SK-N-SH (cell line): ENCODE data around the gene KRTAP3-1. TPM values are rescaled to one million over a fixed set of nuclear protein-coding genes. Genes with fewer than 3 reads are reported as not detected.

Experiments
- CTCF ChIA-PET: fragments of 300-600, 350-600 bp; formaldehyde crosslinking; extraction: SDS; loops from one replicate; lab custom pipeline; 2021; lab: Yijun Ruan, JAX
- POLR2A ChIA-PET: fragments of 350-600 bp; sonication (Branson Sonifier 250); formaldehyde crosslinking; extraction: SDS; loops from one replicate; lab custom pipeline; 2020; ENCODE audit warnings: antibody characterized with exemption, inconsistent platforms; lab: Yijun Ruan, JAX
- DNase-seq: peaks from one replicate; pipeline ENCODE4 v3.0.0; 2012
- H2AFZ ChIP-seq: fragments of 200-600 bp; sonication (generic); 2 replicates; pipeline ENCODE4 v1.8.1; 2016; ENCODE audit warnings: antibody characterized with exemption, mild to moderate bottlenecking, low read depth
- H3F3A ChIP-seq: fragments of 200-600 bp; sonication (generic); replicated peaks from 2 replicates; pipeline ENCODE3; 2016; ENCODE audit warnings: antibody characterized with exemption, mild to moderate bottlenecking; ENCODE audit not compliant: insufficient read depth
- H3K27ac ChIP-seq, 2 experiments: fragments of 200-500 bp in 1 of 2; fragments of 200-600 bp in 1 of 2; sonication (Bioruptor generic) in 1 of 2; sonication (generic), shearing (Covaris generic) in 1 of 2; 2 replicates each; pipeline versions ENCODE4 v1.5.1 to v1.6.1; 2014 to 2016; ENCODE audit warnings: low read depth in 2 of 2, inconsistent platforms in 1 of 2, low read length in 1 of 2, mild to moderate bottlenecking in 1 of 2, mixed read lengths in 1 of 2
- H3K27me3 ChIP-seq: fragments of 200-600 bp; sonication (generic), shearing (Covaris generic); 2 replicates; pipeline ENCODE4 v1.6.1; 2016; ENCODE audit warnings: mixed run types; ENCODE audit not compliant: insufficient read depth
- H3K36me3 ChIP-seq, 2 experiments: fragments of 200-500 bp in 1 of 2; fragments of 200-600 bp in 1 of 2; sonication (Bioruptor generic) in 1 of 2; sonication (generic) in 1 of 2; replicated peaks in 1 of 2; 2 replicates each; pipeline versions ENCODE3 to v1.5.1; 2014 to 2016; ENCODE audit warnings: low read length in 1 of 2, mild to moderate bottlenecking in 1 of 2; ENCODE audit not compliant: insufficient read depth in 2 of 2, control insufficient read depth in 1 of 2
- H3K4me1 ChIP-seq, 2 experiments: fragments of 200-500 bp in 1 of 2; fragments of 200-600 bp in 1 of 2; sonication (Bioruptor generic) in 1 of 2; sonication (generic), shearing (Covaris generic) in 1 of 2; 2 replicates each; pipeline versions ENCODE4 v1.5.1 to v1.6.1; 2014 to 2016; ENCODE audit warnings: low read depth in 1 of 2, low read length in 1 of 2, mixed run types in 1 of 2; ENCODE audit not compliant: insufficient read depth in 2 of 2, control insufficient read depth in 1 of 2
- H3K4me2 ChIP-seq: fragments of 200-600 bp; sonication (generic), shearing (Covaris generic); 2 replicates; pipeline ENCODE4 v1.6.1; 2017; ENCODE audit warnings: mixed run types
- H3K4me3 ChIP-seq, 2 experiments: fragments of 200-500 bp in 1 of 2; fragments of 200-600 bp in 1 of 2; sonication (Bioruptor generic) in 1 of 2; sonication (generic), shearing (Covaris generic) in 1 of 2; 2 replicates each; pipeline versions ENCODE4 v1.5.1 to v1.8.1; 2014 to 2016; ENCODE audit warnings: low read depth in 2 of 2, inconsistent platforms in 1 of 2, low read length in 1 of 2, mild to moderate bottlenecking in 1 of 2, mixed read lengths in 1 of 2, moderate library complexity in 1 of 2
- H3K79me2 ChIP-seq: fragments of 200-600 bp; sonication (generic); 2 replicates; pipeline ENCODE4 v1.8.1; 2017; ENCODE audit warnings: mild to moderate bottlenecking; ENCODE audit not compliant: insufficient read depth
- H3K9ac ChIP-seq: fragments of 200-600 bp; sonication (generic); 2 replicates; pipeline ENCODE4 v1.6.1; 2017; ENCODE audit warnings: mixed run types
- H3K9me2 ChIP-seq: fragments of 200-600 bp; sonication (generic); 2 replicates; pipeline ENCODE4 v1.6.1; 2017; ENCODE audit warnings: mixed run types
- H3K9me3 ChIP-seq: fragments of 200-600 bp; sonication (generic); 2 replicates; pipeline ENCODE4 v1.6.1; 2017; ENCODE audit warnings: mixed run types, mild to moderate bottlenecking, moderate library complexity
- H4K20me1 ChIP-seq: fragments of 200-600 bp; sonication (generic); 2 replicates; pipeline ENCODE4 v1.6.1; 2017; ENCODE audit warnings: mild to moderate bottlenecking, mixed run types; ENCODE audit not compliant: insufficient read depth
- ELF1 ChIP-seq: IDR thresholded peaks from 2 replicates; pipeline ENCODE4 v1.4.0; 2012
- FOXJ3 ChIP-seq: sonication (generic); formaldehyde crosslinking; IDR thresholded peaks from 2 replicates; pipeline ENCODE4 v1.5.1; 2020; ENCODE audit warnings: mild to moderate bottlenecking, missing genetic modification reagents
- FOXM1 ChIP-seq: IDR thresholded peaks from 2 replicates; pipeline ENCODE4 v1.4.0; 2012; ENCODE audit warnings: low read depth, mild to moderate bottlenecking
- GABPA ChIP-seq: IDR thresholded peaks from 2 replicates; pipeline ENCODE4 v1.4.0; 2012; ENCODE audit warnings: low read depth, mild to moderate bottlenecking
- GATA2 ChIP-seq: sonication (generic); formaldehyde crosslinking; IDR thresholded peaks from 2 replicates; pipeline ENCODE4 v1.5.0; 2020; ENCODE audit warnings: mild to moderate bottlenecking, missing genetic modification reagents
- JUND ChIP-seq: IDR thresholded peaks from 2 replicates; pipeline ENCODE4 v1.4.0; 2012
- MAX ChIP-seq: IDR thresholded peaks from 2 replicates; pipeline ENCODE4 v1.4.0; 2012; ENCODE audit warnings: low read depth
- RAD21 ChIP-seq: IDR thresholded peaks from 2 replicates; pipeline ENCODE4 v1.6.1; 2012; ENCODE audit warnings: mild to moderate bottlenecking, low read length
- RCOR1 ChIP-seq: fragments of 150-350 bp; IDR thresholded peaks from 2 replicates; pipeline ENCODE4 v1.6.1; 2017; ENCODE audit warnings: antibody characterized with exemption, low read length
- REST ChIP-seq: IDR thresholded peaks from 2 replicates; pipeline ENCODE4 v1.6.1; 2012; ENCODE audit warnings: mild to moderate bottlenecking, low read depth, low read length, moderate library complexity
- SIN3A ChIP-seq: IDR thresholded peaks from 2 replicates; pipeline ENCODE4 v1.6.1; 2012; ENCODE audit warnings: low read depth, mild to moderate bottlenecking, low read length, moderate library complexity, borderline replicate concordance
- SMC3 ChIP-seq: IDR thresholded peaks from 2 replicates; pipeline ENCODE4 v1.6.1; 2012; ENCODE audit warnings: low read depth, low read length, improper control_type of control experiment
- TEAD4 ChIP-seq: IDR thresholded peaks from 2 replicates; pipeline ENCODE4 v1.4.0; 2012; ENCODE audit warnings: mild to moderate bottlenecking, borderline replicate concordance; ENCODE audit not compliant: insufficient read depth
- USF1 ChIP-seq: IDR thresholded peaks from 2 replicates; pipeline ENCODE4 v1.4.0; 2012; ENCODE audit warnings: low read depth, borderline replicate concordance
- whole genome bisulfite sequencing: methylation state at CpG from one replicate; pipeline ENCODE4 v1.1.6; 2017; ENCODE audit warnings: low lambda C conversion rate; 5-methylcytosine and 5-hydroxymethylcytosine counted together
- polyA plus RNA-seq, 3 experiments: library from polyadenylated mRNA; depleted of rRNA; stranded (reverse); fragments of >200 nt; gene quantifications; 2 replicates each; pipeline ENCODE4 v1.2.3, GENCODE V29; 2012
- TF ChIP-seq, protein P1 (sequence below): fragments of 200-600 bp; sonication (generic); IDR thresholded peaks from 2 replicates; pipeline ENCODE4 v1.6.1; 2017; ENCODE audit warnings: antibody characterized with exemption, mild to moderate bottlenecking, moderate library complexity

The KRTAP3-1 gene
- polyA plus RNA-seq, 1 of the 3 experiments (the other 2 are of a cell fraction) = not detected

- Histone ChIP-seq H2AFZ (no peak overlapping the region), H3K36me3 (no peaks in the 10 kb centered on the region), H3K4me1 (no peaks in the 10 kb centered on the region), H3K4me3 (no peak overlapping the region), H3K79me2 (no peaks in the 10 kb centered on the region), H3F3A (no peaks in the 10 kb centered on the region), H3K27ac (no peak overlapping the region), H3K9me2 (no peaks in the 10 kb centered on the region)
- no peak for DNase-seq
- ChIA-PET CTCF (interaction anchor here (0.6 kb wide), 1 partner anchor 73 kb away, joined by 3 read pairs; no protein-coding TSS in a partner anchor), POLR2A (no interaction called here)
- 6% methylated on average over 1 of the region's 1 CpG for WGBS
- TF ChIP-seq RAD21 = no peak
- TF ChIP-seq, all 33 proteins: peak for 0
- Histone ChIP-seq H3K27me3 (peaks cover 31% of the 10 kb centered on the region; the same call in 1 of the 2 replicates), H4K20me1 (no peaks in the 10 kb centered on the region), H3K4me2 (no peak overlapping the region), H3K9me3 (no peaks in the 10 kb centered on the region), H3K9ac (no peak overlapping the region)
Observed at GRCh38 chr17:41009936-41010335, 1.0 kb upstream of the KRTAP3-1 start.

GRCh38 chr17:41009301-41009760, 403 bp upstream of the KRTAP3-1 start:
- no peaks in the 10 kb centered on the region for H3K9me3 ChIP-seq
- no peak for DNase-seq
- H3K4me1 ChIP-seq = no peaks in the 10 kb centered on the region
- H3K36me3 ChIP-seq = no peaks in the 10 kb centered on the region
- TF ChIP-seq MAX = no peak
- TF ChIP-seq REST = no peak
- TF ChIP-seq FOXM1 = no peak
- TF ChIP-seq RCOR1 = no peak
- WGBS = 3% methylated on average over 4 of the region's 4 CpGs
- H3K9me2 ChIP-seq = no peaks in the 10 kb centered on the region
- ChIA-PET POLR2A (no interaction called here), CTCF (interaction anchor here (0.6 kb wide), 1 partner anchor 73 kb away, joined by 3 read pairs; no protein-coding TSS in a partner anchor)
- H3K4me3 ChIP-seq = no peak overlapping the region
- H3K79me2 ChIP-seq = no peaks in the 10 kb centered on the region
- H2AFZ ChIP-seq = no peak overlapping the region
- no peaks in the 10 kb centered on the region for H4K20me1 ChIP-seq
- H3K9ac ChIP-seq = no peak overlapping the region
- H3K27ac ChIP-seq = no peak overlapping the region
- H3K4me2 ChIP-seq = no peak overlapping the region
- H3F3A ChIP-seq = no peaks in the 10 kb centered on the region
- H3K27me3 ChIP-seq = peaks cover 30% of the 10 kb centered on the region; the same call in 1 of the 2 replicates

DNA sequence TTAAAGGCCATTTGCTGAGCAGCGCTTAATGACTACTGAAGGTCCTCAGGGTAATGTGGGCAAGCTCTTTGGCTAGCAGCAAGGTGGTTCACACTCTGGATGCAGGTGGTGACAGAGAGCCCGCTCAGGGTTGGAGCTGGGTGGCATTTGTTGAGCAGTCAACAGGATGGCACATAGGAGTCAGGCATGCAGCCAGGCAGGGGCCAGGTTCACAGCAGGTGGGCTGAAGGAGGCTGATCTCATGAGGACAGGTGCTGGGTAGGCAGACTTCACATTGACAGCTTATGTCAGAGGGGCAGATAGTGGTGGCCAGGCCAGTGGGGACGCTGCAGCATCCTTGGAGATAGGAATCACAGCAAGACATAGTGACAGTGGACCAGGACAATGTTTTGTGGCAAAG, 4.5 kb downstream of the KRTAP3-1 start:
- POLR2A ChIA-PET = no interaction called here
- no peak overlapping the region for H3K4me3 ChIP-seq
- no peaks in the 10 kb centered on the region for H3K79me2 ChIP-seq
- H2AFZ ChIP-seq = no peak overlapping the region
- H3K9ac ChIP-seq = no peak overlapping the region
- no peaks in the 10 kb centered on the region for H3K4me1 ChIP-seq
- H4K20me1 ChIP-seq = no peaks in the 10 kb centered on the region
- WGBS = 14% methylated on average over 3 of the region's 3 CpGs
- no peak for TF ChIP-seq GATA2
- TF ChIP-seq GABPA = no peak
- no peak for TF ChIP-seq USF1
- no peak for TF ChIP-seq JUND
- TF ChIP-seq ELF1 = no peak
- no peak for TF ChIP-seq TEAD4
- no peak for TF ChIP-seq SIN3A
- TF ChIP-seq SMC3 = no peak
- no peak for TF ChIP-seq FOXJ3 (CRISPR knock-in tag)
- TF ChIP-seq, protein P1, sequence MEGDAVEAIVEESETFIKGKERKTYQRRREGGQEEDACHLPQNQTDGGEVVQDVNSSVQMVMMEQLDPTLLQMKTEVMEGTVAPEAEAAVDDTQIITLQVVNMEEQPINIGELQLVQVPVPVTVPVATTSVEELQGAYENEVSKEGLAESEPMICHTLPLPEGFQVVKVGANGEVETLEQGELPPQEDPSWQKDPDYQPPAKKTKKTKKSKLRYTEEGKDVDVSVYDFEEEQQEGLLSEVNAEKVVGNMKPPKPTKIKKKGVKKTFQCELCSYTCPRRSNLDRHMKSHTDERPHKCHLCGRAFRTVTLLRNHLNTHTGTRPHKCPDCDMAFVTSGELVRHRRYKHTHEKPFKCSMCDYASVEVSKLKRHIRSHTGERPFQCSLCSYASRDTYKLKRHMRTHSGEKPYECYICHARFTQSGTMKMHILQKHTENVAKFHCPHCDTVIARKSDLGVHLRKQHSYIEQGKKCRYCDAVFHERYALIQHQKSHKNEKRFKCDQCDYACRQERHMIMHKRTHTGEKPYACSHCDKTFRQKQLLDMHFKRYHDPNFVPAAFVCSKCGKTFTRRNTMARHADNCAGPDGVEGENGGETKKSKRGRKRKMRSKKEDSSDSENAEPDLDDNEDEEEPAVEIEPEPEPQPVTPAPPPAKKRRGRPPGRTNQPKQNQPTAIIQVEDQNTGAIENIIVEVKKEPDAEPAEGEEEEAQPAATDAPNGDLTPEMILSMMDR = no peak
- no peak for TF ChIP-seq RAD21
- TF ChIP-seq, all 33 proteins: peak for 0
- no peaks in the 10 kb centered on the region for H3K9me3 ChIP-seq
- no peaks in the 10 kb centered on the region for H3K36me3 ChIP-seq
- no peaks in the 10 kb centered on the region for H3K9me2 ChIP-seq
- H3K4me2 ChIP-seq = no peak overlapping the region
- no peaks in the 10 kb centered on the region for H3F3A ChIP-seq
- DNase-seq = no peak
- no peak overlapping the region for H3K27ac ChIP-seq
- CTCF ChIA-PET = interaction anchor here (1.0 kb wide), 1 partner anchor 318 kb away, joined by 3 read pairs; no protein-coding TSS in a partner anchor
- H3K27me3 ChIP-seq = peaks cover 47% of the 10 kb centered on the region; the same call in 1 of the 2 replicates
